GM18511 (cell line): ENCODE data around the gene DOK7.
"Not testable (repeated sequence)": the region's sequence is repeated elsewhere in the genome, so short reads cannot be mapped to it uniquely, and the experiment has no call there.

ENCODE experiments used
- ATAC-seq: cut with Tn5 transposase; IDR thresholded peaks from one replicate; pipeline ENCODE4 v1.9.1; 2021; ENCODE audit warnings: mild to moderate bottlenecking, moderate library complexity; ENCODE audit not compliant: unreplicated experiment

The DOK7 gene

GRCh38 chr4:3442460-3442958, 20.6 kb upstream of the DOK7 start:
- ATAC-seq: no peak

- ATAC-seq: no peak
Measured at GRCh38 chr4:3442959-3443749, 20.0 kb upstream of the DOK7 start.

- no peak for ATAC-seq
Measured at GRCh38 chr4:3443750-3444309, 19.3 kb upstream of the DOK7 start.

- no peak for ATAC-seq
Measured at GRCh38 chr4:3444351-3445110, 18.6 kb upstream of the DOK7 start.

- no peak for ATAC-seq
Measured at GRCh38 chr4:3445111-3445820, 17.8 kb upstream of the DOK7 start.

- no peak for ATAC-seq
Measured at GRCh38 chr4:3445829-3446545, 17.1 kb upstream of the DOK7 start.

- ATAC-seq: no peak
Measured at GRCh38 chr4:3446631-3447320, 16.3 kb upstream of the DOK7 start.

GRCh38 chr4:3447431-3448395, 15.4 kb upstream of the DOK7 start:
- no peak for ATAC-seq

- ATAC-seq: no peak
Measured at GRCh38 chr4:3449047-3449573, 14.0 kb upstream of the DOK7 start.

- ATAC-seq: no peak
Measured at GRCh38 chr4:3449574-3450534, 13.3 kb upstream of the DOK7 start.

GRCh38 chr4:3450643-3451042, 12.5 kb upstream of the DOK7 start:
- ATAC-seq: no peak

- no peak for ATAC-seq
Measured at GRCh38 chr4:3451956-3452355, 11.2 kb upstream of the DOK7 start.

GRCh38 chr4:3452376-3452775, 10.7 kb upstream of the DOK7 start:
- ATAC-seq: no peak

- not testable (repeated sequence) for ATAC-seq
Measured at GRCh38 chr4:3455596-3455995, 7.5 kb upstream of the DOK7 start.

GRCh38 chr4:3458371-3458770, 4.7 kb upstream of the DOK7 start:
- ATAC-seq: no peak

- ATAC-seq: not testable (repeated sequence)
Measured at GRCh38 chr4:3459156-3459555, 4.0 kb upstream of the DOK7 start.

GRCh38 chr4:3460926-3461325, 2.2 kb upstream of the DOK7 start:
- ATAC-seq: no peak
